ES-I3 (cell line): Measurements from ENCODE around the gene EMX2.

Source experiments
- H3K36me3 ChIP-seq: 2 replicates; pipeline ENCODE4 v1.6.1; 2013; ENCODE audit warnings: mild to moderate bottlenecking, low read length, control low read depth, moderate library complexity; ENCODE audit not compliant: insufficient read depth
- H3K4me1 ChIP-seq: 2 replicates; pipeline ENCODE4 v1.6.1; 2013; ENCODE audit warnings: mild to moderate bottlenecking, control low read depth, low read length; ENCODE audit not compliant: insufficient read depth
- H3K9ac ChIP-seq: 2 replicates; pipeline ENCODE4 v1.6.1; 2013; ENCODE audit warnings: low read depth, mild to moderate bottlenecking, low read length, moderate library complexity
- H3K9me3 ChIP-seq: 2 replicates; pipeline ENCODE4 v1.6.1; 2013; ENCODE audit warnings: mild to moderate bottlenecking, low read length, moderate library complexity; ENCODE audit not compliant: control insufficient read depth, insufficient read depth

EMX2 gene

GRCh38 chr10:117514971-117515370 is 27.6 kb upstream of the EMX2 start:
- Histone ChIP-seq H3K4me1 (no peaks in the 10 kb centered on the region; the same call in 1 of the 2 replicates), H3K9me3 (no peaks in the 10 kb centered on the region), H3K9ac (no peak overlapping the region), H3K36me3 (no peaks in the 10 kb centered on the region)

DNA sequence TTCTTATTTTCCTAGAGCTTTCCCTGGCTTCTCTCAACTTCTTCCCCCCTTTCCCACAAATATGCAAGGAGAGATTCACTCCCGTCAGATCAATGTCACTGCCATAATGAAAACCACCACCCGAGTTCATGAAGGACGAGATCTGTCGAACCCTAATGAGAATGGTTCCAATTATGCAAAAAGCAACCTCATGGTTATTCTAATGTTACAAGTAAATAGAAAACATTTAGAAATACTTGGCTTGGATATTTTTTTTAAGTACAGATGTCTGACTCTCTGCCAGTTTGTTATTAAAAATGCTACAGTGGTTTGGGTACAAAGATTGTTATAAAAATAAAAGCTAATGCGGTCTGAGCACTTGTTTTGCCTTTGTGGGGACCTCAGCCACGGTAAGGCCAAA is 25.9 kb upstream of the EMX2 start:
- Histone ChIP-seq H3K9ac (no peak overlapping the region), H3K9me3 (no peaks in the 10 kb centered on the region), H3K36me3 (no peaks in the 10 kb centered on the region), H3K4me1 (no peaks in the 10 kb centered on the region; the same call in 1 of the 2 replicates)

- H3K36me3 ChIP-seq = no peaks in the 10 kb centered on the region
- H3K4me1 ChIP-seq = no peaks in the 10 kb centered on the region; the same call in 1 of the 2 replicates
- H3K9me3 ChIP-seq = no peaks in the 10 kb centered on the region
- H3K9ac ChIP-seq = no peak overlapping the region
Measured at GRCh38 chr10:117518246-117518645, 24.3 kb upstream of the EMX2 start.

- Histone ChIP-seq H3K9me3 (no peaks in the 10 kb centered on the region), H3K4me1 (no peaks in the 10 kb centered on the region; the same call in 1 of the 2 replicates), H3K36me3 (no peaks in the 10 kb centered on the region), H3K9ac (no peak overlapping the region)
Measured at GRCh38 chr10:117519286-117519685, 23.3 kb upstream of the EMX2 start.

DNA sequence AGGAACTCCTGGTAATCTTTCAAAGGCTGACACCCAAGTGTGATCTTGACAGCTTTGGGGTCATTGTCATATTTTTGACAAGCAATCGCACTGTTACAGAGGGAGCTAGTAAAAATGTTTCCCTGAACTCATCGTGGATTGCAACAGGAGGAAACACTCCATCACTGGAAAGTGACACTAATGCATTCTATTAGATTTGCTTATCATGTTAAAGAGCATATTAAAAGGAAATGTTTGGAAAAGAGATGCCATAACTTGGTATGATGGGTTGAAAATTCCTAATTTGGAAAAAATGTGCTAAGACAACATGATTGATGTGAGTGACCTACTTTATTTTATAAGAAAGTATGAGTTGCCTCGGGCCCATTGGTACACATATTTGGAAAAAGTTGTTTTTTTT is 22.7 kb upstream of the EMX2 start:
- Histone ChIP-seq H3K4me1 (no peaks in the 10 kb centered on the region; the same call in 1 of the 2 replicates), H3K9me3 (no peaks in the 10 kb centered on the region), H3K9ac (no peak overlapping the region), H3K36me3 (no peaks in the 10 kb centered on the region)

DNA sequence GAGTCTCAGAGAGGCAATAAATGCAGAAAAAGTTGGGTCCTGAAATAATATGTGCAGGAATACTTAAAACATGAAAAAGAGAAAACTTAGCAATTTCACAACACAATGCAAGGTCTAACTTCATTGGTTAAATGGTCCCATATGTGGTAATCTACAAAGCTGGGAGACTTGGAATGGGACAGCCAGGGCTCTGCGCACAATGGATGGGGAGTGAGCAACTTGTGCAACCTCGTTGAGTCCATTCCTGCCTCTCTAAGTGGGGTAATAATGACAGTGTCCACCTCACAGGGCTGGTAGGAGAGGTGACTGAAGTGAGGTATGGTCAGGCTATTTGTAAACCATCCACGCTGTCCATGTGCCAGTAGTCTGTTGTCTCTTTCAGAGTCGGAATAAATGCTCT is 11.8 kb upstream of the EMX2 start:
- Histone ChIP-seq H3K9ac (no peak overlapping the region), H3K36me3 (no peaks in the 10 kb centered on the region), H3K9me3 (no peaks in the 10 kb centered on the region), H3K4me1 (peaks cover 7% of the 10 kb centered on the region)

- no peaks in the 10 kb centered on the region for H3K36me3 ChIP-seq
- no peaks in the 10 kb centered on the region for H3K9me3 ChIP-seq
- no peak overlapping the region for H3K9ac ChIP-seq
- H3K4me1 ChIP-seq = peaks cover 7% of the 10 kb centered on the region
Measured at GRCh38 chr10:117531371-117532002, 11.1 kb upstream of the EMX2 start.

DNA sequence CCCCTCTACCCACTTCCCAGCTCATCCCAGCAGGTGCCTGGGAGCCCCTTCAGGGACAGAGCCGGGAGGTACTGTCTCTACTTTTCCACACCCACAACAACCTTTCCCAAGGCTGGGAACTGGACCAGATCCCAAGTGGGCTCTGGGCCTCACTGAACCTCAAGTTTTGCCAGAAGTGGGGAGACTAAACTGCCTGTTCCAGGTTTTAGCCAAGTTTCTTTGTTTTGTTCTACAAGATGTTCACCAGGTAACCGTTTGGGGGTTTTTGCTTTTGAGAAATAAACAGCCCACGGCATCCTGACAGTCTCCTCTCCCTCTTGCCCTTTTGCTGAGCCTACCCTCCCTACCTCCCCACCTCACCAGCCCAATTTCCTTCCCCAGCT is 10.6 kb upstream of the EMX2 start:
- Histone ChIP-seq H3K4me1 (peaks cover 7% of the 10 kb centered on the region), H3K36me3 (no peaks in the 10 kb centered on the region), H3K9me3 (no peaks in the 10 kb centered on the region), H3K9ac (no peak overlapping the region)

DNA sequence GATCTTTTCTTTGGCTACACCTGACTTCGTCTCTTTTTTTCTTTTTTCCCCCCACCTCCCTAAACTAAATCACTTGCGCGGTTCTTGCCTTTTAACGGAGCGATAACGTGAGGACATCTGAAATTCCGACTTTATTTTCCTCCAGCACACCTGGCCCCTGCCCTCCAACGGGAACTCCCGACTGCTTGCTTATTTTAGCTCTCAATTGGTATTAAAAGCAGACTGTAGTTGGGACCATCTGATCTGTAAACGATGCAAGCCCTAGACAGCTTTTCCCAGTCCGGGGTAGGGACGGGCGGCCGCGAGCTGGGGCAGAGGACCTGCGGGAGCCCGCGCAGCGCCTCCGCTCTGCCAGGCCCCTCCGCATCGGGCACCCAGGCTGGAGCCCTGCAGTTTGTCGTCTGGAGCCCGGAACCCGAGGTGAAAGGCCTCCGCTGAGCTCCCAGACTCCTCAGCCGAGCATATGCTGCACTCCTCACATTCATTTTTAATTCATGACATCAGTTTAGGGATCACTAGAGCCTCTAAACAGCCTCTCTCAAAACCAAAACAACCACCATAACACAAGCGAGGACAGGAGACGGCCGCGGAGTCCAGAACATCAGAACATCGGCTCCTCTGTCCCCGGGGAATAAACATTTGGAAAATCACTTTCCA is 10.0 kb upstream of the EMX2 start:
- Histone ChIP-seq H3K9ac (peak overlapping the region; percentile 5; the same call in 1 of the 2 replicates), H3K4me1 (peaks cover 7% of the 10 kb centered on the region)

GRCh38 chr10:117533507-117534281 is 8.9 kb upstream of the EMX2 start:
- Histone ChIP-seq H3K9me3 (no peaks in the 10 kb centered on the region), H3K4me1 (peaks cover 7% of the 10 kb centered on the region), H3K36me3 (no peaks in the 10 kb centered on the region), H3K9ac (no peak overlapping the region)

More for the DNA sequence above, 10.0 kb upstream of the EMX2 start:
- no peaks in the 10 kb centered on the region for H3K36me3 ChIP-seq
- no peaks in the 10 kb centered on the region for H3K9me3 ChIP-seq

DNA sequence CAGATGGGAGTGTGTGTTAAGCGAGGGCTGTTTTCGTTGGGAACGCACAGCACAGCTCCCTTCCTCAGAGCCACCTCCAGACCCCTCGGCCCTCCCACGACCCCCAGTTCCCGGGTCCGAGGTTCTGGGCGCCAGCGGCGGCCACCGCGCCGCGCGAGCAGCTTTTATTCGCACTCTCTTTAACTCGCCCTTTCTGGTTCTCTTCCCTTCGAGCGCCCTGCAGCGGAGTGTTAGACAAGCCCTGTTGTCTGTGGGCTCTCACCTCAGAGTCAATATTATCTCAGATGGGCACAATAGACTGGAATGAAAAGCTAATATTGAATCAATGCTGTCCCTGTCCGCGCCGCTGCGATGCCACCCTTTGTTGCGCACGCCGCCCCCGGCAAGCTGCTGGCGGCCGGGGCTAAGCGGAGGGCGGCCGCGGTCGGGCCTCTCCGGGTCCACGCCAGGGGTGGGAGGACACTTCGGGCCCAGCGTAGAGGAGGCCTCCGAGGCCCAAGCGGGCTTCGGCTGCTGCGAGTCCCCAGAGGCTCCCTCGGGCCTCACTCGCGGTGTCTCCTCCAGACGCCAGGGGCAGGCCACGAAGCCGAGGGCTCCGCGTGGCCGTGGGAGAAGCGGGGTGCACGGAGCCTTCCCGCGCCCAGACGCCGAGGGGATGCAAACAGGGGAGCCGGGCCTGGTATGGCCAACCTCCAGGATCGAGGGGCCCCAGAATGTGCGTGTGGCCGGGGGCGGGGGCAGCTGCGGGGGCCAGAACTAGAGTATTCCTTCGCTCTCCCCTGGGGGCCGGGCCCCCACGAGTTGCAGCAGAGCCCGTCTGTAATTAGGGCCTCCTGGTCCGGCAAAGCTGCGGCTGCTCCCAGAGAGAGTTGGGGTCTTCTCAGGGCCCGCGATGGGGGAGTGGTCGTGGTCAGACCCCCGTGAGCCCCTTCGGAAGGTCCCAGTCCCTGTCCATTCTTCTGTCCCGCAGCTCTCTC is 7.9 kb upstream of the EMX2 start:
- Histone ChIP-seq H3K9me3 (no peaks in the 10 kb centered on the region), H3K4me1 (peaks cover 7% of the 10 kb centered on the region), H3K9ac (peak overlapping the region; percentile 41; the same call in 1 of the 2 replicates), H3K36me3 (no peaks in the 10 kb centered on the region)

DNA sequence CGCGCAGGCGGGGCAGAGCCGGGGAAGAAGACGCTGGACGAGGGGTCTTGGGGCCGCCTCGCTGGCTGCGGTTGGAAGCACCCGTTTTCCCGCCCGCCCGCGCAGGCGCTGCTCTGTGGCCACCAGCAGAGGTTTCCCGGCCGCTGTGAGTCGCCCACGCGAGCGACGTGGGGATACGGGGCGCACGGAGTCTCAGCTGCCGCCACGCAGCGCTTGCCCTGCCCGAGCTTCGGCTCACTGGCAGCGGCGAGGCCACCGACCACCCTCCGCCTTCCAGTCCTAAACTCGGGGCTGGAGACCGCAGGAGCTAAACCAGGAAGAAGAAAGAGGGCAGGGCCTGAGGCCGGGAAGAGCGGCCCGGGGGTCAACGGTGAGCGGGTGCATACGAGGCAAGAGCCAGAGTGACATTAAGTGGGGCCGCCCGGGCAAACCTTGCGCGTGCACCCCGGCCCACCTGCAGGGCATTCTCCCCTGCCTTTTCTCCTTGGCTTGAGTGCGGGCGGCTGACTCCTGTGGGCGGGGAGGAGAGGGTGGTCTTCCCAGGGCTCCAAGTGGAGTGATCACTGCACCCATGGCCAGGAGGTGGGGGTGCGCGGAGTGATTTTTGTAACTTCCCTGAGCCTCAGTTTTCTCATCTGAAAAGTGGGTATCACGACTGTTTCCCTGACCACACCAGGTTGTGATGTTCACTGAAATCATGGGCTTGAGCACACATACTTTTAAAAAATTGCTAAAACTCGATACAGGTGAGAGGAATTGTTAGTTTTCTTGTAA is 7.1 kb upstream of the EMX2 start:
- Histone ChIP-seq H3K36me3 (no peaks in the 10 kb centered on the region), H3K4me1 (peaks cover 7% of the 10 kb centered on the region), H3K9me3 (no peaks in the 10 kb centered on the region), H3K9ac (peak overlapping the region; percentile 41; the same call in 1 of the 2 replicates)

DNA sequence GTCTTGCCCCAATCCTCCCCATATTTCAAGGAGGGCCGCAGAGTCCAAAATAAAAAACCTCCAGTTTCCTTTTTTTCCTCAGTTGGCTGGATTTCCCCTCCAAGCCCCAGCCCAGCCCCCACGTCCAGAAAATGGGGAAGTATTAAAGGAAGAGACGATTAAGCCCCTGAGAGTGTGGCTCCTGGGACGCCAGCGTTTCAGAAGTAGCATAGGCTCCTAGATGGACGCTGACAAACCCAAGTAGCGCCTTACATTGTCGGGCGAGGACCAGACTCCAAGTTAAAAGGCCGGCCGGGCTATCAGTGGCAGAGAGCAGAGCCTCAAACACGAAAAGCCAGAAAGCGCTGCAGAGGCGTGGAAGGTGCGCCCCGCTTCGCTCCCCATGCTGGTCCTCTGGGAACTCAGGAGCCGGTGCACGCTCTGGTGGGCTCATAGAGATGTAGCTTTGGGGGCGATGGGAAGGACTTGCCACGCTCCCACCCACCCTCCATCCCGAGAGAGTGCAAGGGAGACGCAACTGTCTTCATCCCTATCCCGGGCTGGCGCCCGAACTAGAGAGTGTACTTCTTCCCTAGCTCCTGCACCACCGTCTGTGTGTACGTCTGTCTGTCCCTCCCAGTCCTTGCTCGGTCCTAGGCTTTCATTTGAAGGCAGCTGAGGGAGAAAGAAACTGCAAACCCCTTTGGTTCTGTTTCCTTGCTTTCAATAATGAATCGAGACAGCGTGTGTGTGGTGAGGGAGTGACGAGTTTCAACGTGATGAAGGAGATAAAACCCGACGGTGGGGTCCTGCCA is 6.3 kb upstream of the EMX2 start:
- Histone ChIP-seq H3K36me3 (no peaks in the 10 kb centered on the region), H3K9me3 (no peaks in the 10 kb centered on the region), H3K4me1 (peaks cover 7% of the 10 kb centered on the region), H3K9ac (no peak overlapping the region)
